PC-3 (cell line): Measurements from ENCODE around the gene PPFIA1. TPM values are rescaled to one million over a fixed set of nuclear protein-coding genes. Genes with fewer than 3 reads are reported as not detected.
"Not testable (repeated sequence)": the region's sequence is repeated elsewhere in the genome, so short reads cannot be mapped to it uniquely, and the experiment has no call there.

Source experiments
- ATAC-seq: fragments of 200-7000 bp; cut with Tn5 transposase; 2 replicates; pipeline ENCODE4 v1.9.1; 2020; ENCODE audit warnings: mild to moderate bottlenecking, moderate library complexity
- BruUV-seq: library from RNA; stranded (reverse); fragments of 400-500 nt; replicated peaks from 2 replicates; lab custom pipeline; 2021; lab: Mats Ljungman, UMichigan
- CTCF ChIA-PET: fragments of 300-600 bp; sonication (Branson Sonifier 250); formaldehyde crosslinking; loops from one replicate; lab custom pipeline; 2022; ENCODE audit warnings: antibody characterized with exemption; lab: Charles Lee
- POLR2A ChIA-PET: fragments of 300-600 bp; sonication (Branson Sonifier 250); formaldehyde crosslinking; loops from one replicate; lab custom pipeline; 2022; ENCODE audit warnings: antibody characterized with exemption; ENCODE audit not compliant: unreplicated experiment; lab: Charles Lee
- DNase-seq: peaks from one replicate; pipeline ENCODE4 v3.0.0-alpha.2; 2015
- H2AFZ ChIP-seq: fragments of 300-600 bp; sonication (generic); 2 replicates; pipeline ENCODE4 v1.6.0; 2016; ENCODE audit warnings: antibody characterized with exemption, low read length
- H3F3A ChIP-seq: fragments of 300-600 bp; sonication (generic); one replicate; pipeline ENCODE4 v1.6.0; 2017; ENCODE audit warnings: antibody characterized with exemption, low read length, control low read depth, mild to moderate bottlenecking; ENCODE audit not compliant: unreplicated experiment
- H3K27ac ChIP-seq: fragments of 300-600 bp; sonication (generic); 2 replicates; pipeline ENCODE4 v1.5.1; 2016; ENCODE audit warnings: mild to moderate bottlenecking, low read length
- H3K27me3 ChIP-seq: fragments of 300-600 bp; sonication (generic); 2 replicates; pipeline ENCODE4 v1.6.1; 2016; ENCODE audit warnings: low read length, mixed read lengths
- H3K36me3 ChIP-seq: fragments of 300-600 bp; sonication (generic); 2 replicates; pipeline ENCODE4 v1.6.1; 2016; ENCODE audit warnings: low read depth, mixed run types, low read length, mixed read lengths
- H3K4me1 ChIP-seq: fragments of 300-600 bp; sonication (generic); 2 replicates; pipeline ENCODE4 v1.5.1; 2016; ENCODE audit warnings: low read length; ENCODE audit not compliant: insufficient read depth
- H3K4me2 ChIP-seq: fragments of 300-600 bp; sonication (generic); 2 replicates; pipeline ENCODE4 v1.6.0; 2016; ENCODE audit warnings: low read length
- H3K4me3 ChIP-seq: fragments of 300-600 bp; sonication (generic); 2 replicates; pipeline ENCODE4 v1.5.1; 2016; ENCODE audit warnings: mild to moderate bottlenecking, low read length, mixed read lengths
- H3K79me2 ChIP-seq: fragments of 300-600 bp; sonication (generic); 2 replicates; pipeline ENCODE4 v1.6.1; 2017; ENCODE audit warnings: low read length, mixed read lengths
- H3K9ac ChIP-seq: fragments of 300-600 bp; sonication (generic); 2 replicates; pipeline ENCODE4 v1.6.0; 2016; ENCODE audit warnings: mild to moderate bottlenecking, low read length
- H3K9me2 ChIP-seq: fragments of 300-600 bp; sonication (generic); replicated peaks from 2 replicates; pipeline ENCODE4 v1.6.1; 2016; ENCODE audit warnings: mixed run types, low read length, mixed read lengths
- H3K9me3 ChIP-seq: fragments of 300-600 bp; sonication (generic); 2 replicates; pipeline ENCODE4 v1.6.1; 2016; ENCODE audit warnings: low read length, mixed read lengths
- H4K20me1 ChIP-seq: fragments of 300-600 bp; sonication (generic); 2 replicates; pipeline ENCODE4 v1.6.1; 2016; ENCODE audit warnings: low read length, mixed read lengths
- CTCF ChIP-seq: fragments of 300-600 bp; sonication (generic); conservative IDR thresholded peaks from 2 replicates; pipeline ENCODE4 v1.5.1; 2017; ENCODE audit warnings: antibody characterized with exemption, low read depth, mild to moderate bottlenecking, low read length
- EZH2 ChIP-seq: fragments of 300-600 bp; sonication (generic); IDR thresholded peaks from one replicate; pipeline ENCODE4 v1.6.1; 2017; ENCODE audit warnings: antibody characterized with exemption, mild to moderate bottlenecking, low read length; ENCODE audit not compliant: unreplicated experiment
- EZH2phosphoT487 ChIP-seq: fragments of 300-600 bp; sonication (generic); IDR thresholded peaks from 2 replicates; pipeline ENCODE4 v1.6.1; 2018; ENCODE audit warnings: mild to moderate bottlenecking, antibody characterized with exemption, low read length, borderline replicate concordance
- intact Hi-C: fragments of 100-400 bp; cut with micrococcal nuclease; formaldehyde crosslinking; loops from 2 replicates; pipeline ENCODE4 v1.9.0; 2023
- total RNA-seq: library from RNA; depleted of rRNA; stranded (reverse); fragments of >200 nt; gene quantifications from 2 replicates; pipeline ENCODE4 v1.2.3, GENCODE V29; 2014

The PPFIA1 gene
- total RNA-seq, 1 experiment from 2014 or later = 57.5 TPM

GRCh38 chr11:70407121-70407520 is 136.6 kb downstream of the PPFIA1 start:
- BruUV-seq = no TSS peak
- CTCF ChIA-PET = no interaction called here
- Histone ChIP-seq H3F3A (no peaks in the 10 kb centered on the region), H3K4me1 (peaks cover 8% of the 10 kb centered on the region), H2AFZ (no peak overlapping the region), H3K27ac (no peak overlapping the region), H3K9ac (no peak overlapping the region), H3K36me3 (peaks cover 70% of the 10 kb centered on the region), H3K27me3 (no peaks in the 10 kb centered on the region), H4K20me1 (peaks cover 21% of the 10 kb centered on the region), H3K79me2 (peaks cover 46% of the 10 kb centered on the region), H3K9me2 (no peaks in the 10 kb centered on the region), H3K9me3 (no peaks in the 10 kb centered on the region), H3K4me3 (no peak overlapping the region), H3K4me2 (no peak overlapping the region)
- ATAC-seq (no peak), DNase-seq (no peak)
- TF ChIP-seq CTCF = no peak
- TF ChIP-seq EZH2 = no peak
- TF ChIP-seq EZH2phosphoT487 = no peak
- POLR2A ChIA-PET = no interaction called here
- intact Hi-C loops = no loop called here

GRCh38 chr11:70407814-70408213 is 137.3 kb downstream of the PPFIA1 start:
- no peak overlapping the region for H3K4me2 ChIP-seq
- H3K36me3 ChIP-seq = peaks cover 77% of the 10 kb centered on the region
- peaks cover 39% of the 10 kb centered on the region for H3K79me2 ChIP-seq
- BruUV-seq = no TSS peak
- H3K27ac ChIP-seq = no peak overlapping the region
- H3K4me1 ChIP-seq = peaks cover 1% of the 10 kb centered on the region; the same call in 1 of the 2 replicates
- CTCF ChIA-PET = no interaction called here
- no peak overlapping the region for H3K4me3 ChIP-seq
- ATAC-seq (no peak), DNase-seq (no peak)
- intact Hi-C loops = no loop called here
- no peak overlapping the region for H3K9ac ChIP-seq
- H3K27me3 ChIP-seq = no peaks in the 10 kb centered on the region
- TF ChIP-seq CTCF (no peak), EZH2phosphoT487 (no peak)
- H3F3A ChIP-seq = no peaks in the 10 kb centered on the region
- H2AFZ ChIP-seq = no peak overlapping the region
- no peaks in the 10 kb centered on the region for H3K9me2 ChIP-seq
- POLR2A ChIA-PET = no interaction called here
- H4K20me1 ChIP-seq = peaks cover 15% of the 10 kb centered on the region
- H3K9me3 ChIP-seq = no peaks in the 10 kb centered on the region

GRCh38 chr11:70408326-70408725 is 137.8 kb downstream of the PPFIA1 start:
- peaks cover 34% of the 10 kb centered on the region for H3K79me2 ChIP-seq
- H2AFZ ChIP-seq, H3K4me1 ChIP-seq, H3K4me2 ChIP-seq, H3F3A ChIP-seq, H3K27ac ChIP-seq, H3K27me3 ChIP-seq, H3K9me2 ChIP-seq, H3K9me3 ChIP-seq, ATAC-seq, BruUV-seq, DNase-seq, intact Hi-C loops, H3K4me3 ChIP-seq, H3K9ac ChIP-seq, CTCF ChIA-PET, POLR2A ChIA-PET: not testable (repeated sequence)
- H3K36me3 ChIP-seq = peaks cover 82% of the 10 kb centered on the region
- H4K20me1 ChIP-seq = peaks cover 11% of the 10 kb centered on the region
